KOPT-K1 (cell line): ENCODE data around the gene WEE2.
"Not testable (repeated sequence)": the region's sequence is repeated elsewhere in the genome, so short reads cannot be mapped to it uniquely, and the experiment has no call there.

Experiments
- H3K27ac ChIP-seq: fragments of 200-600 bp; sonication (generic); 2 replicates; pipeline ENCODE4 v1.5.1; 2016; ENCODE audit warnings: antibody characterized with exemption, mild to moderate bottlenecking, low read depth, low read length; ENCODE audit not compliant: poor library complexity, severe bottlenecking
- H3K36me3 ChIP-seq: fragments of 200-600 bp; sonication (generic); 2 replicates; pipeline ENCODE4 v1.5.1; 2017; ENCODE audit warnings: antibody characterized with exemption, mild to moderate bottlenecking, low read length, moderate library complexity; ENCODE audit not compliant: insufficient read depth
- H3K9me3 ChIP-seq: fragments of 200-600 bp; sonication (generic); 2 replicates; pipeline ENCODE4 v1.5.1; 2017; ENCODE audit warnings: antibody characterized with exemption, low read length, mild to moderate bottlenecking; ENCODE audit not compliant: insufficient read depth, poor library complexity, severe bottlenecking

Gene WEE2

GRCh38 chr7:141679014-141679413 is 29.1 kb upstream of the WEE2 start:
- Histone ChIP-seq H3K9me3 (no peaks in the 10 kb centered on the region), H3K36me3 (no peaks in the 10 kb centered on the region), H3K27ac (no peak overlapping the region)

- Histone ChIP-seq H3K36me3 (no peaks in the 10 kb centered on the region), H3K9me3 (no peaks in the 10 kb centered on the region), H3K27ac (no peak overlapping the region)
Measured at GRCh38 chr7:141685285-141686023, 22.7 kb upstream of the WEE2 start.

- H3K36me3 ChIP-seq: no peaks in the 10 kb centered on the region
- no peak overlapping the region for H3K27ac ChIP-seq
- no peaks in the 10 kb centered on the region for H3K9me3 ChIP-seq
Measured at GRCh38 chr7:141686074-141686473, 22.1 kb upstream of the WEE2 start.

GRCh38 chr7:141686670-141687069 is 21.5 kb upstream of the WEE2 start:
- Histone ChIP-seq H3K27ac (no peak overlapping the region), H3K36me3 (no peaks in the 10 kb centered on the region), H3K9me3 (no peaks in the 10 kb centered on the region)

GRCh38 chr7:141688043-141688442 is 20.1 kb upstream of the WEE2 start:
- no peaks in the 10 kb centered on the region for H3K36me3 ChIP-seq
- no peak overlapping the region for H3K27ac ChIP-seq

GRCh38 chr7:141689072-141689825 is 18.9 kb upstream of the WEE2 start:
- H3K9me3 ChIP-seq, H3K36me3 ChIP-seq, H3K27ac ChIP-seq: not testable (repeated sequence)

More at GRCh38 chr7:141688043-141688442, 20.1 kb upstream of the WEE2 start:
- no peaks in the 10 kb centered on the region for H3K9me3 ChIP-seq

- H3K9me3 ChIP-seq: no peaks in the 10 kb centered on the region
- no peaks in the 10 kb centered on the region for H3K36me3 ChIP-seq
- H3K27ac ChIP-seq: no peak overlapping the region
Measured at GRCh38 chr7:141691540-141691939, 16.6 kb upstream of the WEE2 start.

GRCh38 chr7:141691961-141692360 is 16.2 kb upstream of the WEE2 start:
- Histone ChIP-seq H3K27ac (no peak overlapping the region), H3K36me3 (no peaks in the 10 kb centered on the region), H3K9me3 (no peaks in the 10 kb centered on the region)

GRCh38 chr7:141693082-141693481 is 15.1 kb upstream of the WEE2 start:
- H3K36me3 ChIP-seq: no peaks in the 10 kb centered on the region
- no peaks in the 10 kb centered on the region for H3K9me3 ChIP-seq
- no peak overlapping the region for H3K27ac ChIP-seq

- H3K36me3 ChIP-seq: no peaks in the 10 kb centered on the region
- no peak overlapping the region for H3K27ac ChIP-seq
- H3K9me3 ChIP-seq: no peaks in the 10 kb centered on the region
Measured at GRCh38 chr7:141695803-141696289, 12.3 kb upstream of the WEE2 start.

- H3K9me3 ChIP-seq: no peaks in the 10 kb centered on the region
- no peak overlapping the region for H3K27ac ChIP-seq
- H3K36me3 ChIP-seq: no peaks in the 10 kb centered on the region
Measured at GRCh38 chr7:141696348-141696747, 11.8 kb upstream of the WEE2 start.

- Histone ChIP-seq H3K9me3 (no peaks in the 10 kb centered on the region), H3K36me3 (no peaks in the 10 kb centered on the region), H3K27ac (no peak overlapping the region)
Measured at GRCh38 chr7:141697211-141697871, 10.8 kb upstream of the WEE2 start.

GRCh38 chr7:141698247-141699015 is 9.7 kb upstream of the WEE2 start:
- Histone ChIP-seq H3K9me3 (no peaks in the 10 kb centered on the region), H3K36me3 (no peaks in the 10 kb centered on the region), H3K27ac (no peak overlapping the region)

GRCh38 chr7:141699860-141700259 is 8.3 kb upstream of the WEE2 start:
- H3K9me3 ChIP-seq: no peaks in the 10 kb centered on the region
- no peaks in the 10 kb centered on the region for H3K36me3 ChIP-seq
- no peak overlapping the region for H3K27ac ChIP-seq
